Measurements from ENCODE around the gene DDX47. TPM values are rescaled to one million over a fixed set of nuclear protein-coding genes. Genes with fewer than 3 reads are reported as not detected.

DDX47 gene
- total RNA-seq, 2 donors from 2014 or later: 92.3 to 154 TPM

GRCh38 chr12:12791756-12792369 lies 21.3 kb upstream of the DDX47 start:
- no peaks in the 10 kb centered on the region for H3K9me3 Mint-ChIP-seq
- Histone ChIP-seq H3K4me1 (ENCODE audit: control insufficient read depth, insufficient read depth, low read length) (peaks cover 14% of the 10 kb centered on the region), H3K9ac (ENCODE audit: extremely low read depth, low read length, poor library complexity, severe bottlenecking) (no peak overlapping the region), H3K9me3 (ENCODE audit: control insufficient read depth, low read length) (peaks cover 3% of the 10 kb centered on the region), H3K27ac (ENCODE audit: low read depth, low read length) (peak overlapping the region; percentile 85), H3K27me3 (ENCODE audit: control insufficient read depth, insufficient read depth, low read length, poor library complexity, severe bottlenecking) (peaks cover 12% of the 10 kb centered on the region), H3K36me3 (ENCODE audit: control insufficient read depth, insufficient read depth, low read length) (no peaks in the 10 kb centered on the region), H3K4me3 (ENCODE audit: low read length) (no peak overlapping the region)
- no peak for TF ChIP-seq CTCF (conservative IDR thresholded peaks at IDR 0.05)
- H3K36me3 Mint-ChIP-seq (ENCODE audit: low read depth): no peaks in the 10 kb centered on the region
- no peak for DNase-seq
- H3K4me3 Mint-ChIP-seq: no peak overlapping the region
- 67 to 71% methylated on average over 5 to 7 of the region's 7 CpGs for WGBS, 2 experiments (ENCODE audit: insufficient coverage in 1 of 2, insufficient read length in 1 of 2)
- no peak overlapping the region for H3K27ac Mint-ChIP-seq
- peaks cover 40% of the 10 kb centered on the region for H3K4me1 Mint-ChIP-seq
- H3K27me3 Mint-ChIP-seq (ENCODE audit: insufficient read depth): peaks cover 17% of the 10 kb centered on the region

- DNase-seq: no peak
- Histone ChIP-seq H3K4me3 (ENCODE audit: low read length) (no peak overlapping the region), H3K9me3 (ENCODE audit: control insufficient read depth, low read length) (peaks cover 5% of the 10 kb centered on the region), H3K9ac (ENCODE audit: extremely low read depth, low read length, poor library complexity, severe bottlenecking) (no peak overlapping the region), H3K27ac (ENCODE audit: low read depth, low read length) (peak overlapping the region; percentile 85), H3K27me3 (ENCODE audit: control insufficient read depth, insufficient read depth, low read length, poor library complexity, severe bottlenecking) (peaks cover 12% of the 10 kb centered on the region), H3K36me3 (ENCODE audit: control insufficient read depth, insufficient read depth, low read length) (no peaks in the 10 kb centered on the region), H3K4me1 (ENCODE audit: control insufficient read depth, insufficient read depth, low read length) (peaks cover 11% of the 10 kb centered on the region)
- WGBS, 2 experiments (ENCODE audit: insufficient coverage in 1 of 2, insufficient read length in 1 of 2): 82 to 94% methylated on average over 5 to 6 of the region's 6 CpGs
- Mint-ChIP-seq H3K36me3 (ENCODE audit: low read depth) (no peaks in the 10 kb centered on the region), H3K4me3 (no peak overlapping the region), H3K9me3 (no peaks in the 10 kb centered on the region), H3K4me1 (peaks cover 41% of the 10 kb centered on the region), H3K27ac (no peak overlapping the region), H3K27me3 (ENCODE audit: insufficient read depth) (peaks cover 13% of the 10 kb centered on the region)
- no peak for TF ChIP-seq CTCF (conservative IDR thresholded peaks at IDR 0.05)
Measured at GRCh38 chr12:12792421-12792820, 20.7 kb upstream of the DDX47 start.

GRCh38 chr12:12794686-12795085 lies 18.5 kb upstream of the DDX47 start:
- TF ChIP-seq CTCF (conservative IDR thresholded peaks at IDR 0.05): no peak
- Histone ChIP-seq H3K36me3 (ENCODE audit: control insufficient read depth, insufficient read depth, low read length) (no peaks in the 10 kb centered on the region), H3K9me3 (ENCODE audit: control insufficient read depth, low read length) (peaks cover 21% of the 10 kb centered on the region), H3K4me3 (ENCODE audit: low read length) (no peak overlapping the region), H3K27me3 (ENCODE audit: control insufficient read depth, insufficient read depth, low read length, poor library complexity, severe bottlenecking) (no peaks in the 10 kb centered on the region), H3K27ac (ENCODE audit: low read depth, low read length) (no peak overlapping the region), H3K9ac (ENCODE audit: extremely low read depth, low read length, poor library complexity, severe bottlenecking) (no peak overlapping the region), H3K4me1 (ENCODE audit: control insufficient read depth, insufficient read depth, low read length) (peaks cover 7% of the 10 kb centered on the region)
- WGBS, 2 experiments (ENCODE audit: insufficient coverage in 1 of 2, insufficient read length in 1 of 2): 80 to 94% methylated on average over 1 to 2 of the region's 2 CpGs
- Mint-ChIP-seq H3K36me3 (ENCODE audit: low read depth) (no peaks in the 10 kb centered on the region), H3K9me3 (no peaks in the 10 kb centered on the region), H3K4me1 (peaks cover 48% of the 10 kb centered on the region), H3K27ac (no peak overlapping the region), H3K27me3 (ENCODE audit: insufficient read depth) (no peaks in the 10 kb centered on the region), H3K4me3 (no peak overlapping the region)
- no peak for DNase-seq

Measured in endodermal cell (in vitro differentiated cells).